GM21529 (cell line): ENCODE measurements around the gene SEC14L1.

Experiments used
- ATAC-seq: cut with Tn5 transposase; IDR thresholded peaks from one replicate; pipeline ENCODE4 v1.9.1; 2021; ENCODE audit not compliant: unreplicated experiment

The SEC14L1 gene

GRCh38 chr17:77211681-77212080 lies 70.9 kb downstream of the SEC14L1 start:
- no peak for ATAC-seq

GRCh38 chr17:77212081-77212832 lies 71.5 kb downstream of the SEC14L1 start:
- ATAC-seq = peak; percentile 76

- ATAC-seq = no peak
Observed at GRCh38 chr17:77212833-77213777, 72.3 kb downstream of the SEC14L1 start.

GRCh38 chr17:77213778-77214132 lies 73.0 kb downstream of the SEC14L1 start:
- no peak for ATAC-seq

GRCh38 chr17:77214328-77214727 lies 73.6 kb downstream of the SEC14L1 start:
- ATAC-seq = no peak

GRCh38 chr17:77214743-77215142 lies 74.0 kb downstream of the SEC14L1 start:
- ATAC-seq = no peak

GRCh38 chr17:77215281-77215680 lies 74.5 kb downstream of the SEC14L1 start:
- no peak for ATAC-seq

GRCh38 chr17:77216486-77216885 lies 75.7 kb downstream of the SEC14L1 start:
- no peak for ATAC-seq

- ATAC-seq = no peak
Observed at GRCh38 chr17:77217123-77217522, 76.4 kb downstream of the SEC14L1 start.

GRCh38 chr17:77217566-77217965 lies 76.8 kb downstream of the SEC14L1 start:
- no peak for ATAC-seq

- ATAC-seq = no peak
Observed at GRCh38 chr17:77218902-77219301, 78.1 kb downstream of the SEC14L1 start.

GRCh38 chr17:77222356-77222755 lies 81.6 kb downstream of the SEC14L1 start:
- no peak for ATAC-seq

- no peak for ATAC-seq
Observed at GRCh38 chr17:77223642-77224420, 83.1 kb downstream of the SEC14L1 start.

GRCh38 chr17:77225265-77225664 lies 84.5 kb downstream of the SEC14L1 start:
- no peak for ATAC-seq

- no peak for ATAC-seq
Observed at GRCh38 chr17:77227461-77228240, 86.9 kb downstream of the SEC14L1 start.

GRCh38 chr17:77228241-77228752 lies 87.5 kb downstream of the SEC14L1 start:
- no peak for ATAC-seq

- no peak for ATAC-seq
Observed at GRCh38 chr17:77228816-77229215, 88.0 kb downstream of the SEC14L1 start.

- ATAC-seq = no peak
Observed at GRCh38 chr17:77229786-77230435, 89.1 kb downstream of the SEC14L1 start.

- ATAC-seq = no peak
Observed at GRCh38 chr17:77230436-77230830, 89.7 kb downstream of the SEC14L1 start.
